ENCODE measurements around the gene GPX1. TPM values are rescaled to one million over a fixed set of nuclear protein-coding genes. Genes with fewer than 3 reads are reported as not detected.
"Not testable (repeated sequence)": the region's sequence is repeated elsewhere in the genome, so short reads cannot be mapped to it uniquely, and the experiment has no call there.

GPX1 gene
- total RNA-seq = 100 to 1,000 TPM; 180 to 264 TPM

DNA sequence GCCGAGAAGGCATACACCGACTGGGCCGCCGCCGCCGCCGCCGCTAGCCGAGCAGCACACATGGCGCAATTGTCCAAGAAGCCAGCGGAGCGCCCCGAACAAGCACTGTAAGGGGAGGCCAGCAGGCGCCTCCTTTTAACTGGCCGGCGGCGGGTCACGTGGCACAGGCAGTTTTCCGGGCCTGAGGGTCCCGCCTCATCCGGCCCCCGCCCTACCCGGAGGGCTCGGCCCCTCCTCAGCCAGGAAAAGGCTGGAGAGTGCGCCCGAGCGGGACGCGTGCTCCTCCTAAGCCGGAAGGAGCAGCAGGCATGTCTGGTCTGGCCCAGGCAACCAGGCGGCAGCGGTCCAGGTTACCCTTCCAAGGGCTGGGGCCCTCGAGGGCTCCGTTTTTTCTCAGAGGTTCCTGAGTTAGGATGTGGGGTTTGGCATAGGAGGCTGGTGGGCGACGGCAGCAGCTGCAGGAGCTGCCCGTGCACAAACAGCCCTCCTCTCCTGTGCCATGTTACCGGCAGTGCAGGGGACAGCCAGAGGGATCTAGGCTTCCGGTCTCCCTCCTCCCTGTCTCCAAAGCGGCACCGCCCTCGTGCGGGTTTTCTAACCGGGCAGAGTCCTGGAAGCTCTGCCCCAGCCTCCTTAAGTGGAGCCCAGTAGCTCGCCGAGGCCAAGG lies at the start of gene GPX1:
Gene GPX1 (minus strand): TSS at position 137 of the 667 bp plus-strand sequence. CDS start 75 bp downstream, at position 62.
- peak; percentile 87 to 90 for ATAC-seq
- peaks cover 19 to 39% of the 10 kb centered on the region in 2 donors for H3K36me3 Mint-ChIP-seq
- H3K9me3 Mint-ChIP-seq = no peaks in the 10 kb centered on the region
- peak within 1 kb of the TSS; percentile 90 to 97 for H3K27ac Mint-ChIP-seq
- DNase-seq (ENCODE audit: low spot score in 2 of 2) = peak; percentile 84 to 91

DNA sequence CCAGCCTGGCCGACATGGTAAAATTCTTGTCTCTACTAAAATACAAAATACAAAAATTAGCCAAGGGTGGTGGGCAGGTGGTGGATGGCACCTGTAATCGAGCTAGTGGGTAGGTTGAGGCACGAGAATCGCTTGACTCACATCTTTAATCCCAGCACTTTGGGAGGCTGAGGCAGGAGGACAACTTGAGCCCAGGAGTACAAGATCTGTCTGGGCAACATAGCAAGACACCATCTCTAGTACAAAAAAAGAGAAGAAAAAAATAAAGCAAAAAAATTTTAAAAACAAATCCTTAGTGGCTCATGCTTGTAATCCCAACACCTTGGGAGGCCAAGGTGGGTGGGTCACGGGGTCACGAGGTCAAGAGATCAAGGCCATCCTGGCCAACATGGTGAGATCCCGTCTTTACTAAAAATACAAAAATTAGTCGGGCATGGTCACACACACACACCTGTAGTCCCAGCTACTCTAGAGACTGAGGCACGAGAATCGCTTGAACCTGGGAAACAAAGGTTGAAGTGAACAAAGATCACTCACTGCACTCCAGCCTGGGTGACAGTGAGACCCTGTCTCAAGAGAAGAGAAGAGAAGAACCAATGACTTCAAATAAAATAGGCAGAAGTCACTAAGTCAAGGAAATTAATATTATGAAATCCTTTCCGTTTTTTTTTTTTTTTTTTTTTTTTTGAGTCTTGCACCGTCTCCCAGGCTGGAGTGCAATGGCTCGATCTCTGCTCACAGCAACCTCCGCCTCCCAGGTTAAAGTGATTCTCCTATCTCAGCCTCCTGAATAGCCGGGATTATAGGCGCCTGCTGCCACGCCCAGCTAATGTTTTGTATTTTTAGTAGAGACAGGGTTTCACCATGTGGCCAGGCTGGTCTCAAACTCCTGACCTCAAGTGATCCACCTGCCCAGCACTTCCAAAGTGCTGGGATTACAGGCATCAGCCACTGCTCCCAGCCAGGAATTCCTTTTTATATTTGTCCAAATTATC lies 48.7 kb upstream of the GPX1 start:
- H3K36me3 Mint-ChIP-seq = peaks cover 14 to 21% of the 10 kb centered on the region in 2 donors
- H3K27ac Mint-ChIP-seq = peak overlapping the region in 1 of 2 donors; percentile 65
- H3K9me3 Mint-ChIP-seq = no peaks in the 10 kb centered on the region
- DNase-seq (ENCODE audit: low spot score in 2 of 2) (no peak), ATAC-seq (no peak)

DNA sequence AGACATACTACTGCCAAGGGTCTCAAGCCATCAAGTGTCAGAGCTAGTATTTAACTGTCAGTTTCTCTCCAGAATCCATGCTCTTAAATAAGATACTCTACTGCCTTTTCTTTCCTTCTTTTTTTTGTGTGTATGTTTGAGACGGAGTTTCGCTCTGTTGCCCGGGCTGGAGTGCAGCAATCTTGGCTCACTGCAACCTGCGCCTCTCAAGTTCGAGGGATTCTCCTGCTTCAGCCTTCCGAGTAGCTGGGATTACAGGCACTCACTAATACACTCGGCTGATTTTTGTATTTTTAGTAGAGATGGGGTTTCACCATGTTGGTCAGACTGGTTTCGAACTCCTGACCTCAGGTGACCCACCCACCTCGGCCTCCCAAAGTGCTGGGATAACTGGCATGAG lies 47.4 kb upstream of the GPX1 start:
- H3K27ac Mint-ChIP-seq = peak overlapping the region in 1 of 2 donors; percentile 65
- H3K9me3 Mint-ChIP-seq; DNase-seq (ENCODE audit: low spot score in 2 of 2); ATAC-seq: not testable (repeated sequence)
- peaks cover 8 to 25% of the 10 kb centered on the region in 2 donors for H3K36me3 Mint-ChIP-seq

DNA sequence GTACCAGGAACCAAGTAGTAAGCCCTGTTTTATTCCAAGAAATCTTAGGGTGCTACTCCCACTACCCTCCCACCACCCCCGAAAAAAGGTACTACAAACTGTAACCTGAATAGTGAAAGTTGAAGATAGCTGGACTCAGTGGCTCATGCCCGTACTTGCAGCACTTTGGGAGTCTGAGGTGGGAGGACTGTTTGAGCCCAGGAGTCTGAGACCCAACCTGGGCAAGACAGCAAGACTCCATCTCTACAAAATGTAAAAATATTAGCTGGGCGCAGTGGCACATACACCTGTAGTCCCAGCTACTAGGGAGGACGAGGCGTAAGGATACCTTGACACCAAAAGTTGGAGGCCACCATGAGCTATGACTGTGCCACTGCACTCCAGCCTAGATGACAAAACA lies 45.7 kb upstream of the GPX1 start:
- ATAC-seq = no peak
- Mint-ChIP-seq H3K9me3 (no peaks in the 10 kb centered on the region), H3K36me3 (peaks cover 0 to 25% of the 10 kb centered on the region in 2 donors), H3K27ac (peak overlapping the region in 1 of 2 donors; percentile 50)
- no peak for DNase-seq (ENCODE audit: low spot score in 2 of 2)

DNA sequence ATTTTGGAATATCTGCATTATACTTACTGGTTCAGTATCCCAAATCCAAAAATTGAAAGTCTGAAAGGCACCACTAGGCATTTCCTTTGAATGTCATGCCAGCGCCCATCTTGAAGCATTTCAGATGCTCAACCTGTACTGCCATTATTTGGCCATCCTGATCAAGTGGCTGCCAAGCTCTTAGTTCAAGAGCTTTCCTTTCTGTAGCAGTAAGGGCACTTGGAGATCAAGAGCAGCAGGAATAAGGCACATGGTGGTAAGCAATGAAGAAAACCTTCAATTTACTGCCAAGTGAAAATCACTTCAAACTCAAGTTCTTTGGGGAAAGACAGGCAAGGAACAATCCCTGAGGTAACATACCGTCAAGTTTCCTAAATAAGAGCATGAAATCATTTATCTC lies 43.6 kb upstream of the GPX1 start:
- DNase-seq (ENCODE audit: low spot score in 2 of 2) (no peak), ATAC-seq (no peak)
- no peak overlapping the region for H3K27ac Mint-ChIP-seq
- H3K36me3 Mint-ChIP-seq = peaks cover 0 to 36% of the 10 kb centered on the region in 2 donors
- H3K9me3 Mint-ChIP-seq = no peaks in the 10 kb centered on the region

DNA sequence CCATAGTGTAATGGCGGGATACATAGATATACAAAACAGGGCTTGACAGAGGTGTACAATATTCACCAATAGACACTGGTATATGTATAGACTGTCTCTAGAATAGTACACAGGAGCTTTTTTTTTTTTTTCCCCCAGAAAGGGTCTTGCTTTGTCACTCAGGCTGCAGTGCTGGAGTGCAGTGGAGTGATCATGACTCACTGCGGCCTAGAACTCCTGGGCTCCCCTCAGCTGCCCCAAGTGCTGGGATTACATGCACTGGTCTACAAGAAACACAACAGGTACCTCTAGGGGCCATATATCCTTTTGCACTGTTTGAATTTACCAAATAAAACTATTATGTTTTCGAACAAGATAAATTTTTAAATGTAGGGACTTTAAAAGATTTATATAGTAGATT lies 41.3 kb upstream of the GPX1 start:
- DNase-seq (ENCODE audit: low spot score in 2 of 2) (no peak), ATAC-seq (peak; percentile 30 to 46)
- Mint-ChIP-seq H3K27ac (peak overlapping the region in 1 of 2 donors; percentile 90), H3K36me3 (peaks cover 6 to 42% of the 10 kb centered on the region in 2 donors), H3K9me3 (no peaks in the 10 kb centered on the region)

DNA sequence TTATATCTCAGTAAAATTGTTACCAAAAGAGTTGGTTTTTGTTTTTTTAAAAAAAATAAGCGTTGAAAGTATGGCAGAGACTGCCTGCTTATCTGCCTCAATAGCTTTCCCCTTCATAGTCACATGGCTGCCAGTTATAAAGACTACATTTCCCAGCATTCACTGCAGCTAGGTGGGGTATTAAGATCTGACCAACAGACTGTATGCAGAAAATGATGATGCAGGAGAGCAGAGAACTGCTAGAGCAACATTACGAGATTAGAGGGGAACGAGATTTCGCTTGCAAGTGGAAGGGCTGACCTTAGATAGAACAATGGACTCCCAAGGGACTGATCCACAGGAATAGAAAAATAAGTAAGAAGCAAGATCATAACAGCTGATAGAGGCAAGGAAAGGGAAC lies 39.3 kb upstream of the GPX1 start:
- no peak overlapping the region for H3K27ac Mint-ChIP-seq
- no peak for ATAC-seq
- H3K9me3 Mint-ChIP-seq = no peaks in the 10 kb centered on the region
- DNase-seq (ENCODE audit: low spot score in 2 of 2) = no peak
- H3K36me3 Mint-ChIP-seq = peaks cover 6 to 45% of the 10 kb centered on the region in 2 donors

DNA sequence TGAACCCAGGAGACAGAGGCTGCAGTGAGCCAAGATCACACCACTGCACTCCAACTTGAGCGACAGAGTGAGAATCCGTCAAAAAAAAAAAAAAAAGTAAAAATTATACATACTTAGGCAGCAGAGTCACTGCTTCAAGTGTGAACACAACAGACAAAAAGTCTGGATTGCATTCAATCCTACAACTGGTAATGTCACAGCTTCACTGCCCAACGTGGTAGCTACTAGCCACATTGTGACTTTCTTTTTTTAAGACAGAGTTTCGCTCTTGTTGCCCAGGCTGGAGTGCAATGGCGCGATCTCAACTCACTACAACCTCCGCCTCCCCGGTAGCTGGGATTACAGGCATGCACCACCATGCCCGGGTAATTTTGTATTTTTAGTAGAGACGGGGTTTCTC lies 33.2 kb upstream of the GPX1 start:
- H3K9me3 Mint-ChIP-seq; ATAC-seq; H3K27ac Mint-ChIP-seq; DNase-seq (ENCODE audit: low spot score in 2 of 2): not testable (repeated sequence)
- peaks cover 6 to 18% of the 10 kb centered on the region in 2 donors for H3K36me3 Mint-ChIP-seq

DNA sequence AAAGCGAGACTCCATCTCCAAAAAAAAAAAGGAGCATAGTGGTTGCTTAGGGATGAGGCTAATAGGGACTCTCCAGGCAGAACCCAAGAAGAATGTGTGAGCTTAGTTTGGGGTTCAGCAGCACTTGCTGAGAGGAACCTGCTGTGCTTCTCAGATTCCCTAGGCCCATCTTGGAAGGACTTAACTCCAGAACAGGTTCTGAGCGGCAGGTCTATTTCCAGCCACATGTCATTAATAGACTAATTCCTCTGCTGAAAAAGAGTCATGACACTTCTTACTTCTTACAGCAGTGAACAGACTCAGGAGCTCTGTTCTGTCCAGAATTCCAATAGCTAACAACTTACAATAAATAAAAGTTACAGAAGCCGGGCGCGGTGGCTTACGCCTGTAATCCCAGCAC lies 31.1 kb upstream of the GPX1 start:
- Mint-ChIP-seq H3K36me3 (peaks cover 0 to 2% of the 10 kb centered on the region in 2 donors), H3K9me3 (no peaks in the 10 kb centered on the region), H3K27ac (no peak overlapping the region)
- DNase-seq (ENCODE audit: low spot score in 2 of 2) (no peak), ATAC-seq (no peak)

DNA sequence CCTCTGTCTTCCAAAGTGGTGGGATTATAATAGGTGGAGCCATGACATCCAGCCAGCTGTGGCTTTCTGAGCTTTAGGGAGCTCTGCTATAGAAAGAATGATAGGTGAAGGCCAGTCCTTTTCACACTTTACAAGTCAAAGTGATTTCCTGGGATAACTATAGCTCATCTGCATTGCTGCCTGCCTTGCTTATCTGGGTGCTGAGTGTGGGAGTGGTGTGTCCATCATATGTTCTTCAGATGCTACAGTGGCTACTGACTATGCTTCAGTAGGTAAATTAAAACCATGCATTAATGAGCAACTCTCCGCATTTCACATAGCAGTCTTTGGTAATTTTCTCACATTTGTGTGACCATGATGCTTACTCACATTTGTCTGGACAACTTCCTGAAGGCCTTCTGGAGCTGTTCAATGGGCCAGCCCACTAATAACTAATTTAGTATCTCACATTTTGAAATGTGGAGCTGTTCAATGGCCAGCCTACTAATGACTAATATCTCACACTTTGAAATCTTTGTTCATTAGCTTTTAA lies 30.2 kb upstream of the GPX1 start:
- ATAC-seq (no peak), DNase-seq (ENCODE audit: low spot score in 2 of 2) (no peak)
- H3K9me3 Mint-ChIP-seq = no peaks in the 10 kb centered on the region
- no peak overlapping the region for H3K27ac Mint-ChIP-seq
- no peaks in the 10 kb centered on the region for H3K36me3 Mint-ChIP-seq

DNA sequence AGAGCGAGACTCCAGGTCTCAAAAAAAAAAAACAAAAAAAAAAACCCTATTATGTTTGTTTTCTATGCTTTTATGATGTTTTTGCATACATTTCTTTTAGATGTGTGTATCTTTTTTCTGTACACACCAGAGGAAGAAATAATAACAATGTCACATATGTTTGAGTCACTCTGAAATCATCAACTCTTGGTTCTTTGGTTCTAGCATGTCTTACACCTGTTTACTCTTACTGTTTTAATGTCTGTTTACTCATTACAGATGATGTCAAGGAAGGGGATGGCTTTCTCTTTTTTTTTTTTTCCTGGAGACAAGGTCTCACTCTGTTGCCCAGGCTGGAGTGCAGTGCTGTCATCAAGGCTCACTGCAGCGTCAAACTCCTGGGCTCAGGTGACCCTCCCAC lies 29.6 kb upstream of the GPX1 start:
- DNase-seq (ENCODE audit: low spot score in 2 of 2) (no peak), ATAC-seq (peak in 1 of 2 donors; percentile 32)
- Mint-ChIP-seq H3K27ac (no peak overlapping the region), H3K36me3 (no peaks in the 10 kb centered on the region), H3K9me3 (no peaks in the 10 kb centered on the region)

DNA sequence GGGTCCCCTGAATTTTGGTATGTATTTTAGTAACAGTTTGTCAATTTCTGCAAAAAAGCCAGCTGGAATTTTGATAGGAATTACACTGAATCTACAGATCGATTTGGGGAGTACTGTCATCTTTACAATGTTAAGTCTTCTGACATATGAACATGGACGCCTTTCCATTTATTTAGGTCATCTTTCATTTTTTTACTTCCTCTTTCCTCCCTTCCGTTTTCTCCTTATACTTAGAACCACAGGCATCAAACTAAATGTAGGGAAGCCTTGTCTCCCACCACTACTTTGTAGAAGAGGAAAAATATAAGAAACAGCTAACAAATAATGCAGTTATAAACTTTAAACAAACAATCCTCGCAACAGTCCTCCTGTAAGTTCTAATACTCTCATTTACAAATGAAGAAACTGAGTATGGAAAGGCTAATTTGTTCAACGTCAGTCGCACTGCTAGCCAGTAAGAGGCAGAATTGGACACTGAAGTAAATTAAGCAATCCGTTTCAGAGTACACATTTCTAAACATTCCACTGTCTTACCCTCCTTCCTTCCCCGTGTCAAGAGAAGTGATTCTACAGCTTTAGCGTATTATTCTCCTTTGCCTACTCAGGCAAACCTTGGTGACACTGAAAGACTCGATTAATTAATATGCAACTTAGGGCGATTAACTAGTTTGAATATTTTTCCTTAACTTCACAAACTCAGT lies 28.1 kb upstream of the GPX1 start:
- no peak for DNase-seq (ENCODE audit: low spot score in 2 of 2)
- ATAC-seq = no peak
- peak overlapping the region in 1 of 2 donors; percentile 85 for H3K27ac Mint-ChIP-seq
- H3K36me3 Mint-ChIP-seq = no peaks in the 10 kb centered on the region
- no peaks in the 10 kb centered on the region for H3K9me3 Mint-ChIP-seq

DNA sequence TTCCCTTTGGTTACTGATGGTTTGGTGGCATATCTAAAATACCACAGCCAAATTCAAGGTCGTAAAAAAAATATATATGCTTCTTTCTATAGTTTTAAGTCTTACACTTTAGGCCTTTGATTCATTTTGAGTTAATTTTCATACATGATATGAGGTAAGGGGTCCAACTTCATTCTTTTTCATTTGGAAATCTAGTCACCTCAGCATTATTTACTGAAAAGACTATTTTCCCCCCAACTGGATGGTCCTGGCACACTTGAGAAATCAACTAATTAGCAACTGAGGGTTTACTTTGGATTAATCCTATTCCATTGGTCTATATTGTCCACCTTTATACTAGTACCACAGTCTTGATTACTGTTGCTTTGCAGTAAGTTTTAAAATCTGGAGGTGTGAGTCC lies 27.5 kb upstream of the GPX1 start:
- DNase-seq (ENCODE audit: low spot score in 2 of 2) = no peak
- Mint-ChIP-seq H3K9me3 (no peaks in the 10 kb centered on the region), H3K36me3 (no peaks in the 10 kb centered on the region), H3K27ac (no peak overlapping the region)
- no peak for ATAC-seq

DNA sequence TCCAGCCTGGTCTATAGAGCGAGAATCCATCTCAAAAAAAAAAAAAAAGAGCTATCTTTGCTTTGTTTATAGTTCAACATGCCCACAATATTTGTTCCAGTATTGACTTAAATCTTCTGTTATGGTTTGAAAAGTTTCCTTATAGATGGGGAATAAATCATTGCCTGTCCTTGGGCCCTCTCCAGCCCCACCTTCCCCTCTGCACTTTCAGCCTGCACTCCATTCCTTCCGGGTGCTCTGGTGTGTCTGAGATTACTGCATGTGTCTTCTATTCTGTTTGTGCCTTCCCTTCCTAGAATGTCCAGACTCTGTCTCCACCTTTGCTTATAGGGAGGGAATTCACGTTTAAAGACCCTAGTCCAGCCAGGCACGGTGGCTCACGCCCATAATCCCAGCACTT lies 25.2 kb upstream of the GPX1 start:
- Mint-ChIP-seq H3K27ac (no peak overlapping the region), H3K9me3 (peaks cover 0 to 8% of the 10 kb centered on the region in 2 donors), H3K36me3 (peaks cover 0 to 10% of the 10 kb centered on the region in 2 donors)
- ATAC-seq (no peak), DNase-seq (ENCODE audit: low spot score in 2 of 2) (no peak)

DNA sequence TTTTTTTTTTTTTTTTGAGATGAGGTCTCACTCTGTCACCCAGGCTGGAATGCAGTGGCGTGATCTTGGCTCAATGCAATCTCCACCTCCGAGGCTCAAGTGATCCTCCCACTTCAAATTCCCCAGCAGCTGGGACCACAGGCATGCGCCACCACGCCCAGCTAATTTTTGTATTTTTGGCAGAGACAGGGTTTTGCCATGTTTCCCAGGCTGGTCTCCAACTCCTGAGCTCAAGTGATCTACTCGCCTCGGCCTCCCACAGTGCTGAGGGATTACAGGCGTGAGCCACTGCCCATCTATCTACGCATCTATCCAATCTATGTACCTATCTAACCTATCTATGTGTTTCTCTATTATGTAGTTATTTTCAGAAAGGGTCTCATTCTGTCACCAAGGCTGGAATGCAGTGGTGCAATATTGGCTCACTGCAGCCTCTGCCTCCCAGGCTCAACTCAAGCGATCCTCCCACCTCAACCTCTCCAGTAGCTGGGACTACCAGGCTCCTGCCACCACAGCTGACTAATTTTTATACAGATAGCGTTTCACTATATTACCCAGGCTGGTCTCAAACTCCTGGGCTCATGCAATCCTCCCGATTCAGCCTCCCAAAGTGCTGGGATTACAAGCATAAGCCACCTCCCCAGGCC lies 20.2 kb upstream of the GPX1 start:
- DNase-seq (ENCODE audit: low spot score in 2 of 2) = no peak
- Mint-ChIP-seq H3K27ac (peak overlapping the region in 1 of 2 donors; percentile 95), H3K36me3 (peaks cover 3 to 35% of the 10 kb centered on the region in 2 donors), H3K9me3 (peaks cover 0 to 8% of the 10 kb centered on the region in 2 donors)
- peak in 1 of 2 donors; percentile 11 for ATAC-seq

DNA sequence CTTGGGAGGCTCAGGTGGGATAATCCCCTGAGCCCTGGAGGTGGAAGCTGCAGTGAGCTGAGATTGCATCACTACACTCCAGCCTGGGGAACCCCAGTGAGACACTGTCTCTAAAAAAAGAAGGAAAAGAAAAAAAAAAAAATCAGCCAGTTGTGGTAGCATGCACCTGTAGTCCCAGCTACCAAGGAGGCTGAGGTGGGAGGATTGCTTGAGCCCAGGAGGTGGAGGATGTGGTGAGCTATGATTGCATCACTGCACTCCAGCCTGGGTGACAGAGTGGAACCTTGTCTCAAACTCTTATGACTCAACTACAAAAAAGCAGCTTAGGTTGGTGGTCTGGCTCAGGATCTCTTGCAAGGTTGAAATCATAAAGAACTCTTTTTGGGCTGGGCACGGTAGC lies 19.3 kb upstream of the GPX1 start:
- Mint-ChIP-seq H3K27ac (peak overlapping the region; percentile 73 to 95), H3K36me3 (peaks cover 9 to 43% of the 10 kb centered on the region in 2 donors), H3K9me3 (peaks cover 0 to 8% of the 10 kb centered on the region in 2 donors)
- peak; percentile 38 to 84 for DNase-seq (ENCODE audit: low spot score in 2 of 2)
- peak; percentile 96 to 97 for ATAC-seq
